Tibial artery (tissue), 4 donors: Measurements from ENCODE around the gene TENM3.

Source experiments
- DNase-seq, 2 donors: peaks; one replicate each; pipeline ENCODE4 v3.0.0-alpha.2; 2019
- H3K27ac ChIP-seq, 2 donors: fragments of 200-600 bp; sonication (generic) in 1 of 2; 1 replicate in 1 of 2; 2 replicates in 1 of 2; pipeline ENCODE4 v1.5.1; 2018 to 2019; ENCODE audit warnings: mild to moderate bottlenecking in 1 of 2
- H3K27me3 ChIP-seq, 2 donors: fragments of 200-600 bp; sonication (generic) in 1 of 2; one replicate each; pipeline versions ENCODE4 v1.5.1 to v1.6.0; 2016 to 2019
- H3K36me3 ChIP-seq, 3 donors: fragments of 200-600 bp; sonication (generic) in 2 of 3; one replicate each; pipeline ENCODE4 v1.5.1; 2016 to 2019; ENCODE audit warnings: mild to moderate bottlenecking in 2 of 3
- H3K4me1 ChIP-seq, 4 donors: fragments of 200-600 bp; sonication (generic) in 2 of 4; 1 replicate in 3 of 4; 2 replicates in 1 of 4; pipeline ENCODE4 v1.5.1; 2016 to 2019
- H3K4me3 ChIP-seq, 2 donors: fragments of 200-600 bp; sonication (generic) in 1 of 2; 1 replicate in 1 of 2; 2 replicates in 1 of 2; pipeline ENCODE4 v1.5.1; 2018 to 2019; ENCODE audit warnings: mild to moderate bottlenecking in 2 of 2
- H3K9me3 ChIP-seq, 3 donors: fragments of 200-600 bp; sonication (generic) in 1 of 3; one replicate each; pipeline ENCODE4 v1.5.1; 2016 to 2019
- intact Hi-C: fragments of 100-400 bp; cut with DNase I; formaldehyde crosslinking; loops from one replicate; pipeline ENCODE4 v1.15.0; 2023; ENCODE audit warnings: low total_unique reads
- TF ChIP-seq, protein P1 (sequence below), 2 experiments: fragments of 200-600 bp in 1 of 2; fragments of 450-650 bp in 1 of 2; IDR thresholded peaks; one replicate each; pipeline ENCODE4 v1.5.1; 2017 to 2019; ENCODE audit warnings: antibody characterized with exemption in 2 of 2, mild to moderate bottlenecking in 1 of 2, moderate library complexity in 1 of 2

TENM3 gene

DNA sequence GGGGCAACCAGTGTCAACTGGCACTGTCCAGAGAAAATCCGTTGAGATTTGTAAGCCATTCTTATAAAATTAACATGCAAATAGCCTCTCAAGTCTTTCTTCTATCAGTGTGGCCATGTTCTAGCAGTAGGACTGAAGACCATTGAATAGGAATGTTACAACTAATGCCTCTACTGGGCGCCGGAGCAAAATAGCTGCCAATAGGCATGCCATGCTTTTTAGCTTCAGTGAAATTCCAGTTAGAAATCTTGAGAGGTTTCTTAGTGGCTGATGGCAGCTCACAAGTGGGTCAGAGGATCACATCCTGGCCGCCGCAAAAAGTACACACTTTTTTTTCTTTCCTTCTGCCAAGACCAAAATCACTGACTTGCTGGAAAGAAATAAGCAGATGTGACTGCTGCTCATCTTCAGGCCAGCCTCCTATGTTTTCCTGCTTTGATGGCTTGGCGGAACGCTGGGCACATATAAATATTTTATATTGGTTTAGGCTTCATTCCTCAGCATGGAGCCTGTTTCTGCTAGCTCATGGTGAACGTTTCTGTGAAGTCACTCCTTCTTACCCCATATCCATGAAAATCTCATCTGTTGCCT, 293.1 kb downstream of the TENM3 start:
- Histone ChIP-seq H3K27ac (no peak overlapping the region), H3K9me3 (no peaks in the 10 kb centered on the region), H3K27me3 (no peaks in the 10 kb centered on the region), H3K4me3 (no peak overlapping the region), H3K36me3 (no peaks in the 10 kb centered on the region), H3K4me1 (peaks cover 0 to 9% (median 4%) of the 10 kb centered on the region in 4 donors)
- DNase-seq, result no peak
- intact Hi-C loops, result no loop called here
- TF ChIP-seq, protein P1, sequence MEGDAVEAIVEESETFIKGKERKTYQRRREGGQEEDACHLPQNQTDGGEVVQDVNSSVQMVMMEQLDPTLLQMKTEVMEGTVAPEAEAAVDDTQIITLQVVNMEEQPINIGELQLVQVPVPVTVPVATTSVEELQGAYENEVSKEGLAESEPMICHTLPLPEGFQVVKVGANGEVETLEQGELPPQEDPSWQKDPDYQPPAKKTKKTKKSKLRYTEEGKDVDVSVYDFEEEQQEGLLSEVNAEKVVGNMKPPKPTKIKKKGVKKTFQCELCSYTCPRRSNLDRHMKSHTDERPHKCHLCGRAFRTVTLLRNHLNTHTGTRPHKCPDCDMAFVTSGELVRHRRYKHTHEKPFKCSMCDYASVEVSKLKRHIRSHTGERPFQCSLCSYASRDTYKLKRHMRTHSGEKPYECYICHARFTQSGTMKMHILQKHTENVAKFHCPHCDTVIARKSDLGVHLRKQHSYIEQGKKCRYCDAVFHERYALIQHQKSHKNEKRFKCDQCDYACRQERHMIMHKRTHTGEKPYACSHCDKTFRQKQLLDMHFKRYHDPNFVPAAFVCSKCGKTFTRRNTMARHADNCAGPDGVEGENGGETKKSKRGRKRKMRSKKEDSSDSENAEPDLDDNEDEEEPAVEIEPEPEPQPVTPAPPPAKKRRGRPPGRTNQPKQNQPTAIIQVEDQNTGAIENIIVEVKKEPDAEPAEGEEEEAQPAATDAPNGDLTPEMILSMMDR (IDR thresholded peaks at IDR 0.05), result no peak

DNA sequence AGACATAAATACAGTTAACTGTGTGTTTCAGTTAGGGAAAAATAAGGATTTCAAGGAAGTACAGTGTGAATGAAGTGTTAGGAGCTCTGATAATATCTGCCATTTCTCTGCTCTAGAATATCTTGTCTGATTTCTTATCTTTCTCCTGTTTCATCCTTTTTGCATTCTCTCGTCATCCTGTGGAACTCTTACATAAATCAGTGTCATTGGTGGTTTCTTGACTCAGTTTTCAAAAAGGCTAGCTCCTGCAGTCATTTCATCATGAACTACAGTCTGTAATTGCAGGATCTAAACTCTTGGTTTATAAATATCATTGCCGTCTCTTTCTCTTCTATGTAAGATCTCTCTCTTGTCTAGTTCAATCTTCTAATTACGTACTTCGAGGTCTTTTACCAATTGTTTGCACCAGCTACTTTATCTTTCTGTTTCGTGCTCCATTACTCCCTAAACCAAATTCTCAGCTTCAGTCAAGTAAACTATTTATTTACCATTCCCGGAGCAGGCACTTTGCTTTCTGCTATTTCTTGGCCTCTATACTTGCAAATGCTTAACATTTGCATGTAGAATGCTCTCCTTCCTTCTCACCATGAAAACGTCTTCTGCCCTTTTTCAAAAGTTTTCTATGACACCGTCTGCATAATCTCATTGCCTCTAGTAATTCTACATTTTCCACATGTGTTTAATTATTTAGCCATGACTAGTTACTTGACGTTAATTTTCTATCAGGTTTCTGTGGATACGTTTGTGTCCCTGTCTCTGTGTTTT, 294.0 kb downstream of the TENM3 start:
- no peaks in the 10 kb centered on the region for H3K36me3 ChIP-seq
- H3K4me1 ChIP-seq, result peaks cover 0 to under 1% (median under 1%) of the 10 kb centered on the region in 4 donors
- no peaks in the 10 kb centered on the region for H3K27me3 ChIP-seq
- no peaks in the 10 kb centered on the region for H3K9me3 ChIP-seq
- no peak for DNase-seq
- TF ChIP-seq, protein P1 (IDR thresholded peaks at IDR 0.05), result no peak
- H3K4me3 ChIP-seq, result no peak overlapping the region
- no peak overlapping the region for H3K27ac ChIP-seq
- intact Hi-C loops, result no loop called here

GRCh38 chr4:182538031-182538430, 294.8 kb downstream of the TENM3 start:
- TF ChIP-seq, protein P1 (IDR thresholded peaks at IDR 0.05), result no peak
- Histone ChIP-seq H3K9me3 (no peaks in the 10 kb centered on the region), H3K4me1 (no peaks in the 10 kb centered on the region), H3K36me3 (no peaks in the 10 kb centered on the region), H3K27ac (no peak overlapping the region), H3K4me3 (no peak overlapping the region), H3K27me3 (no peaks in the 10 kb centered on the region)
- no peak for DNase-seq
- intact Hi-C loops, result no loop called here

- DNase-seq, result no peak
- H3K27me3 ChIP-seq, result no peaks in the 10 kb centered on the region
- no peaks in the 10 kb centered on the region for H3K9me3 ChIP-seq
- no peaks in the 10 kb centered on the region for H3K4me1 ChIP-seq
- H3K27ac ChIP-seq, result no peak overlapping the region
- H3K4me3 ChIP-seq, result no peak overlapping the region
- intact Hi-C loops, result no loop called here
- no peaks in the 10 kb centered on the region for H3K36me3 ChIP-seq
- TF ChIP-seq, protein P1 (IDR thresholded peaks at IDR 0.05), result no peak
Observed at GRCh38 chr4:182540496-182540895, 297.3 kb downstream of the TENM3 start.

- no peaks in the 10 kb centered on the region for H3K4me1 ChIP-seq
- no peak overlapping the region for H3K4me3 ChIP-seq
- H3K9me3 ChIP-seq, result no peaks in the 10 kb centered on the region
- H3K36me3 ChIP-seq, result no peaks in the 10 kb centered on the region
- TF ChIP-seq, protein P1 (IDR thresholded peaks at IDR 0.05), result no peak
- no peaks in the 10 kb centered on the region for H3K27me3 ChIP-seq
- DNase-seq, result no peak
- H3K27ac ChIP-seq, result no peak overlapping the region
- intact Hi-C loops, result no loop called here
Observed at GRCh38 chr4:182547435-182547834, 304.2 kb downstream of the TENM3 start.
